WERI-Rb-1 (cell line): ENCODE results near the gene TPSAB1.
A peak's percentile ranks its signal among the peaks of the same experiment; 100 is the strongest.

Source experiments
- DNase-seq: peaks from one replicate; pipeline ENCODE4 v3.0.0-alpha.2; 2020
- H3K27ac ChIP-seq: fragments of 250-450 bp; sonication (Bioruptor Pico); 2 replicates; pipeline ENCODE4 v1.5.1; 2020; ENCODE audit warnings: mild to moderate bottlenecking, moderate library complexity
- H3K27me3 ChIP-seq: fragments of 250-450 bp; sonication (Bioruptor Pico); 2 replicates; pipeline ENCODE4 v1.5.1; 2021; ENCODE audit warnings: mild to moderate bottlenecking, low read depth, moderate library complexity; ENCODE audit not compliant: insufficient read depth, severe bottlenecking
- H3K36me3 ChIP-seq: fragments of 250-450 bp; sonication (Bioruptor Pico); 2 replicates; pipeline ENCODE4 v1.5.1; 2020; ENCODE audit warnings: mild to moderate bottlenecking, moderate library complexity
- H3K4me3 ChIP-seq: 2 replicates; pipeline ENCODE4 v1.5.1; 2011; ENCODE audit warnings: low read depth, mild to moderate bottlenecking, control low read depth, low read length
- H3K9me3 ChIP-seq: fragments of 250-450 bp; sonication (Bioruptor Pico); 2 replicates; pipeline ENCODE4 v1.5.1; 2021; ENCODE audit warnings: mild to moderate bottlenecking, moderate library complexity; ENCODE audit not compliant: severe bottlenecking
- TF ChIP-seq, protein P1 (sequence below): IDR thresholded peaks from 2 replicates; pipeline ENCODE4 v1.5.1; 2011; ENCODE audit warnings: low read depth, mild to moderate bottlenecking, control low read depth, inconsistent platforms, low read length

The TPSAB1 gene

GRCh38 chr16:1279945-1280589, 39.6 kb downstream of the TPSAB1 start:
- DNase-seq = no peak
- no peaks in the 10 kb centered on the region for H3K27me3 ChIP-seq
- no peak overlapping the region for H3K27ac ChIP-seq
- H3K9me3 ChIP-seq = no peaks in the 10 kb centered on the region
- H3K36me3 ChIP-seq = no peaks in the 10 kb centered on the region
- TF ChIP-seq, protein P1, sequence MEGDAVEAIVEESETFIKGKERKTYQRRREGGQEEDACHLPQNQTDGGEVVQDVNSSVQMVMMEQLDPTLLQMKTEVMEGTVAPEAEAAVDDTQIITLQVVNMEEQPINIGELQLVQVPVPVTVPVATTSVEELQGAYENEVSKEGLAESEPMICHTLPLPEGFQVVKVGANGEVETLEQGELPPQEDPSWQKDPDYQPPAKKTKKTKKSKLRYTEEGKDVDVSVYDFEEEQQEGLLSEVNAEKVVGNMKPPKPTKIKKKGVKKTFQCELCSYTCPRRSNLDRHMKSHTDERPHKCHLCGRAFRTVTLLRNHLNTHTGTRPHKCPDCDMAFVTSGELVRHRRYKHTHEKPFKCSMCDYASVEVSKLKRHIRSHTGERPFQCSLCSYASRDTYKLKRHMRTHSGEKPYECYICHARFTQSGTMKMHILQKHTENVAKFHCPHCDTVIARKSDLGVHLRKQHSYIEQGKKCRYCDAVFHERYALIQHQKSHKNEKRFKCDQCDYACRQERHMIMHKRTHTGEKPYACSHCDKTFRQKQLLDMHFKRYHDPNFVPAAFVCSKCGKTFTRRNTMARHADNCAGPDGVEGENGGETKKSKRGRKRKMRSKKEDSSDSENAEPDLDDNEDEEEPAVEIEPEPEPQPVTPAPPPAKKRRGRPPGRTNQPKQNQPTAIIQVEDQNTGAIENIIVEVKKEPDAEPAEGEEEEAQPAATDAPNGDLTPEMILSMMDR = no peak
- H3K4me3 ChIP-seq = no peak overlapping the region

GRCh38 chr16:1280783-1281182, 40.3 kb downstream of the TPSAB1 start:
- no peaks in the 10 kb centered on the region for H3K27me3 ChIP-seq
- H3K9me3 ChIP-seq = no peaks in the 10 kb centered on the region
- no peaks in the 10 kb centered on the region for H3K36me3 ChIP-seq
- TF ChIP-seq, protein P1 = no peak
- H3K4me3 ChIP-seq = no peak overlapping the region
- H3K27ac ChIP-seq = no peak overlapping the region
- no peak for DNase-seq

GRCh38 chr16:1281517-1281916, 41.0 kb downstream of the TPSAB1 start:
- Histone ChIP-seq H3K27ac (no peak overlapping the region), H3K36me3 (no peaks in the 10 kb centered on the region), H3K4me3 (no peak overlapping the region), H3K9me3 (no peaks in the 10 kb centered on the region), H3K27me3 (no peaks in the 10 kb centered on the region)
- TF ChIP-seq, protein P1 = no peak
- no peak for DNase-seq

DNA sequence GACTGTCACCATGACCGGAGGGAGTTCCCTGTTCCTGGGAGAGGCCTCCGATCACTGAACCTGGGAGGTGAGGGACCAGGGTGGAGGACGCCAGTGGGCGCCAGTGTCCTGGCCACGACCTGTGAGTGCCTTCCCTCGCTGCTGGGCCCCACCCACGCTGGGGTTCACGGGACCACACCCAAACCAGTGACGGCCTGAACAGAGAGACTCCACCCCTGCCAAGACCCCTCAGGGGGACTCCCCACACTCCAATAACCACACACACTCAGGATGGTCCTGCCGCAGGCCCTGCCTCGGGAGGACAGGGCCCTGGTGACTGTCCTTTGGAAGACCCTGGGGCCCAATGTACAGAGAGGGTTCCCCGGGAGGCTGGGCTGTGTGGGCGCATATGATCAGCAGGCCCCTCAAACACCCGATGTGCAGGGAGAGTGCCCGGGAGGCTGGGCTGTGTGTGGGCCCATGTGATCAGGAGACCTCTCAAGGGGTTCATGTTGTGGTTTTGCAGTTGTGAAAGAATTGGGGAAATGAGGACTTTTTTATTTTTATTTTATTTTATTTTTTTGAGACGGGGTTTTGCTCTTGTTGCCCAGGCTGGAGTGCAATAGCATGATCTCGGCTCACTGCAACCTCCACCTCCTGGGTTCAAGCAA, 41.9 kb downstream of the TPSAB1 start:
- H3K27me3 ChIP-seq = no peaks in the 10 kb centered on the region
- H3K4me3 ChIP-seq = no peak overlapping the region
- no peaks in the 10 kb centered on the region for H3K36me3 ChIP-seq
- H3K27ac ChIP-seq = no peak overlapping the region
- TF ChIP-seq, protein P1 = no peak
- DNase-seq = no peak
- H3K9me3 ChIP-seq = no peaks in the 10 kb centered on the region

DNA sequence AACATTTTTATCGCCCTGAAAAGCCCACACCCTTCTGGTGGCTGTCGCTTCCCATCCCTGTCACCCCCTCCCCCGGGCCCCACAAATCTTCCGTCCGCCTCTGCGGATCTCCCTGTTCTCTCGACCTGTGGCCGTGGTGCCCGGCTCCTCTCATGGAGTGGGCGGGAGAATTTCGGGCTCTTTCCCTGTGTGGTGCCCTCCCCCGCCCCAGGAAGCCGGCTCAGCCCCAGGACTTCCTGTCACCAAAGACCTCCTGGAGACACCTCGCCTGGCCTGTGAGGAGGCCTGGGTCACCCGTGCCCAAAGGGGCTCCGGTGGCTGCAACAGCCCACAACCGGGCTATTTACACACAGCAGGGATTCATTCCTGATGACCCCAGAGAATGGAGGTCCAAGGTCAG, 42.8 kb downstream of the TPSAB1 start:
- TF ChIP-seq, protein P1 = no peak
- Histone ChIP-seq H3K9me3 (no peaks in the 10 kb centered on the region), H3K27ac (peak overlapping the region; percentile 21; the same call in 1 of the 2 replicates), H3K4me3 (no peak overlapping the region), H3K36me3 (no peaks in the 10 kb centered on the region), H3K27me3 (no peaks in the 10 kb centered on the region)
- DNase-seq = peak; percentile 40
